Endothelial cell of umbilical vein (primary cell): ENCODE measurements around the gene GSK3A.

Experiments used
- EZH2 ChIP-seq: IDR thresholded peaks from 2 replicates; pipeline ENCODE4 v1.6.1; 2012; ENCODE audit warnings: borderline replicate concordance, low read depth, mild to moderate bottlenecking, moderate library complexity, low read length, inconsistent platforms; ENCODE audit not compliant: severe bottlenecking
- GATA2 ChIP-seq: IDR thresholded peaks from 2 replicates; pipeline ENCODE4 v1.7.0; 2011; ENCODE audit warnings: low read depth, mild to moderate bottlenecking, moderate library complexity, mixed read lengths, low read length; ENCODE audit not compliant: insufficient read length, insufficient read depth
- POLR2A ChIP-seq: IDR thresholded peaks from 2 replicates; pipeline ENCODE4 v1.6.1; 2012; ENCODE audit warnings: low read depth, mild to moderate bottlenecking, control low read depth, low read length
- POLR2AphosphoS5 ChIP-seq: IDR thresholded peaks from 2 replicates; pipeline ENCODE4 v1.6.1; 2012; ENCODE audit warnings: low read depth, mild to moderate bottlenecking, control low read depth, low read length, moderate library complexity; ENCODE audit not compliant: insufficient read depth
- TF ChIP-seq, protein P1 (sequence below), 2 donors: IDR thresholded peaks; 1 replicate in 1 of 2; 2 replicates in 1 of 2; pipeline ENCODE4 v1.5.1; 2011; ENCODE audit warnings: low read length in 2 of 2, mild to moderate bottlenecking in 2 of 2, moderate library complexity in 2 of 2, control low read depth in 1 of 2, inconsistent platforms in 1 of 2, low read depth in 1 of 2; ENCODE audit not compliant: insufficient read depth in 1 of 2; ENCODE audit errors: extremely low read depth in 1 of 2
- TF ChIP-seq, protein P2 (sequence below): IDR thresholded peaks from 2 replicates; pipeline ENCODE4 v1.6.1; 2011; ENCODE audit not compliant: insufficient read depth, insufficient read length

DNA sequence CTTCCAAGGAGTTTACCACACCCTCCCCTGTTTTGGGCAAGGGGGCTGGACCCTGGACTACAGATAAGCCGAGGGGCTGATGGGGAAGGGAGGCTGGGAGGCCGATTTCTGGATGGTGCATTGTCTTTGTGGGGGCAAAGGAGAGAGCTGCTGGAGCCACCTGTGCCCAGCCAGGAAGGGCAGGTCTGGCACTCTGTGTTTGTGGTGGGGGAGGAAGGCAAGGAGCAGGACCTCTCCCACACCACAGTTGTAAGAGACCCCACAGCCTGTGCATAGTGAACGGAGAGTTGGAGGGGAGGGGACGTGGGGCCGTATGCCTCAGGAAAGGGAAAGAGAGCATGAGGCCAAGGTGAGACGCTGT lies 43.6 kb upstream of the GSK3A start:
- TF ChIP-seq, protein P1, sequence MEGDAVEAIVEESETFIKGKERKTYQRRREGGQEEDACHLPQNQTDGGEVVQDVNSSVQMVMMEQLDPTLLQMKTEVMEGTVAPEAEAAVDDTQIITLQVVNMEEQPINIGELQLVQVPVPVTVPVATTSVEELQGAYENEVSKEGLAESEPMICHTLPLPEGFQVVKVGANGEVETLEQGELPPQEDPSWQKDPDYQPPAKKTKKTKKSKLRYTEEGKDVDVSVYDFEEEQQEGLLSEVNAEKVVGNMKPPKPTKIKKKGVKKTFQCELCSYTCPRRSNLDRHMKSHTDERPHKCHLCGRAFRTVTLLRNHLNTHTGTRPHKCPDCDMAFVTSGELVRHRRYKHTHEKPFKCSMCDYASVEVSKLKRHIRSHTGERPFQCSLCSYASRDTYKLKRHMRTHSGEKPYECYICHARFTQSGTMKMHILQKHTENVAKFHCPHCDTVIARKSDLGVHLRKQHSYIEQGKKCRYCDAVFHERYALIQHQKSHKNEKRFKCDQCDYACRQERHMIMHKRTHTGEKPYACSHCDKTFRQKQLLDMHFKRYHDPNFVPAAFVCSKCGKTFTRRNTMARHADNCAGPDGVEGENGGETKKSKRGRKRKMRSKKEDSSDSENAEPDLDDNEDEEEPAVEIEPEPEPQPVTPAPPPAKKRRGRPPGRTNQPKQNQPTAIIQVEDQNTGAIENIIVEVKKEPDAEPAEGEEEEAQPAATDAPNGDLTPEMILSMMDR (IDR thresholded peaks at IDR 0.05; ENCODE audit: extremely low read depth in 1 of 2, insufficient read depth in 1 of 2, low read depth in 1 of 2, low read length in 2 of 2), result no peak
- TF ChIP-seq POLR2A (no peak), GATA2 (no peak), EZH2 (no peak), POLR2AphosphoS5 (no peak)
- TF ChIP-seq, protein P2, sequence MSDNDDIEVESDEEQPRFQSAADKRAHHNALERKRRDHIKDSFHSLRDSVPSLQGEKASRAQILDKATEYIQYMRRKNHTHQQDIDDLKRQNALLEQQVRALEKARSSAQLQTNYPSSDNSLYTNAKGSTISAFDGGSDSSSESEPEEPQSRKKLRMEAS, result no peak
